GM18873 (cell line): ENCODE measurements around the gene JAKMIP1.

Experiments
- ATAC-seq: cut with Tn5 transposase; IDR thresholded peaks from one replicate; pipeline ENCODE4 v1.9.1; 2021; ENCODE audit warnings: mild to moderate bottlenecking, moderate library complexity, moderate number of reproducible peaks; ENCODE audit not compliant: unreplicated experiment, low FRiP score

JAKMIP1 gene

DNA sequence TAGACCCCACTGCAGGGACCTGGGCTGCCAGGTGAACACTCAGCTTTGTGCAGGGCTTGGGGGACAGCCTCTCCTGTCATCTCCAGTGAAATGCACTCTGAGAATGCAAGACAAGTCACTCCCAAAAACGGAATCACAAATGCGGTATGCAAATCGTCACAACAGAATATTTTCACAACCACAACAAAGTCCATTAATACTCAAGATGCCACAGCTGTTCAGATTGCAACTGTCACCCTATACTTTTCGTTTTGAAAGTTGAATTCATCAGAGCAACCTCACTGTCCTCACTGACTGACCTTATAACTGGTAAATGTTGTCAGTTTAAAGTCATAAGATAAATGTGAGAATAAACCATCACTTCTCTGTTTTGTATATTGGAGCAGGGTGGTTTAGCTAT, 16.6 kb downstream of the JAKMIP1 start:
- peak; percentile 41 for ATAC-seq

DNA sequence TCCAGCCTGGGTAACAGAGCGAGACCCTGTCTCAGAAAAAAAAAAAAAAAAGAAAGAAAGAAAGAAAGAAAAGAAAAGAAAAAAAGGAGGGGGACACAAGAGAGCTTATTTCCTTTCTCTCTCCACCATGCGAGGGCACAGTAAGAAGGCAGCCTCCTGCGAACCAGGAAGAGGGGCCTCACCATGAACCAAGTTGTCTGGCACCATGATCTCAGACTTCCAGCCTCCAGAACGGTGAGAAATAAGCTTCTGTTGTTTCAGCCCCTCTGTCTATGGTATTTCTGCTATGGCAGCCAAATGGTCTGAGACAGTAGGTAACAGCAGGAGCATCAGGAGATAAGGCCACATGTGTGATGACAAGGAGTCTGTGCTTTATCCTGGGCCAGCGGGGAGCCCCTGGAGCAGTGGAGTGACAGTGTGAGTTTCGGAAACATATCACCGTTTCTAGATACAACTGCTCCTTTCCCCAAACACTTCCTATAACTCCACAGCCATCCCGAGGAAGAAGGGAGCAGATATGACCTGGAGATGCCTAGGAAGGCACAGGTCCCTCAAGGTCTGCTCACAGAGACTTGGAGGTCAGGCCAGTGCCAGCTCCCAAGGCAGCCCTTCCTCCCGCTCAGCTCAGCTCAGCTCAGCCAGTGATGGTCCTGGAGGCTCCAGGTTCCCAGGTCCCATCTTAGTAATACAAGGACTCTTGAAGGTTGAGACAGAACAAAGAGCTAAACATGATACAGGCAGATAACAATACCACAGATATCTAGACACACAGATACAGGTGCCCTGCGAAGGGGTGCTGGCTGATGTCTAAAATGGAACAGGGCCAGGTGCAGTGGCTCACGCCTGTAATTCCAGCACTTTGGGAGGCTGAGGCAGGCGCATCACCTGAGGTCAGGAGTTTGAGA, 17.7 kb downstream of the JAKMIP1 start:
- ATAC-seq: no peak

DNA sequence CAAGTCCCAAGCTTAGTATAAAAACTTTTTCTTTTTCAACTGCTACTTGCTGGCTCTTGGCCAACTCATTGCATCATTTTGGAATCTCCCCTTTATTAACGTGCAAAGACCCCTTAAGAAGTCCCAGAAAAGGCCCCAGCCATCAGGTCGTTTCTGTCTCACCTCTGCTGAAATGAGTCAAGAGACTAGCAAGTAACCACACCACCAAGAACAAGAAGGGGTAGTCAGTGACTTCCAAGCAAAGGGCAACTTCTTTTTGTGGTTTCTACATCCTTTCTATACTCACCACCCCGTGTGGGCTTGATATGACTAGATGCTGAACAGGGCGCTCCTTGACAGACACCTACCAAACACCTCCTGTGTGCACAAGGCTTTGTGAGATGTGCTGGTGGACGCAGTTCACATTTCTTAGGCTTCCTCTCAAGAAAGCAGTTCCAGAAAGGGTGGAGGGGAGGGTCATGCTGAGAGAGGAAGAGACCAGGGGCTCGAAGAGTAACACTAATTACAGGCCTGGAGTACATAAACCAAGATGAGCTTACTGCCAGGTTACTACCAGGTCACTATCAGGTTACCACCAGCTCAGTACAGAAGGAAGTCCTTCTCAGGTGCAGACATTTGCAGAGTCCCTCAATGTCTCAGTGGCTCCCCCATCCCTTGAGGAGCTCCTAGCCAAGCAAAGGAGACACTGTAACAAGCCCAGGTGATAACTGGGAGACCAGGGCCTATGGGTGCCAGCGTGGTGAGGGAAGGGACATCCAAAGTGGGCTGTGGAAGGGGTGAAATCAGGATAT, 19.3 kb downstream of the JAKMIP1 start:
- peak; percentile 90 for ATAC-seq

DNA sequence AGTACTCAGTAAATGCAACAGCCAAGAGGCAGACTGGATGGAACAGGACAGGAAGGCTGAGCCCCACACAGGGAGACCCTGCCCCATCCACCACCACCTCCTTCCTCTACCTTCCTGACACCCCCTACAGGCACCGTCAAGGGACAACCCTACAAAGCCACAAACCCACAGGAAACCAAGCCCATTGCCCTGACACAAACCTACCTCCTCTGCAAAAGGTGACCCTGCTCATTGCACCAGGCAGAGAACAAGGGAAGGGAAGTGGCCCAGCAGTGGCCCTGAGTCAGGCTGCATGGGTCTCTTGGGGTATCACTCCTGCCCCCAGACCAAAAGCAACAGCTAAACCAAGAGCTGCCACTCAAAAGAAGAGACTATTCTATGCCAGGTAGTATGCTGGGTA, 21.0 kb downstream of the JAKMIP1 start:
- ATAC-seq: no peak

DNA sequence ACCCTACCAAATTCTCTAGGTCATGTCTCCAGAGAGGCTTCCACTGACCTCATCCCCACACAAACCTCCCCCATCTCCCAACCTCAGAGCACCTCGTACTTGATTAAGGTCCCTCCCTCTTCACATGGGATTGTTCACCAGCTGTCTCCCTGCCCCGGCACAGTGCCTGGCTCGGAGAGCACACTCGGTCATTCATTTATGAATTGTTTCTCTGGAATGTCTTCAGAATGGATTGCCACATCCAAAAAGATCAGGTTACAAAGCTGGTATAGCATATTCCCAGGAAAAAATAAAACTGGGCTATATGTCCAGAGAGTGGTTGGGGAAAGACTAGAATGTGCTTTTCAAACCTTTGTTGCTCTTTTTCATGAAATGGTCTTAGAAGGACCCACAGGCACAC, 21.6 kb downstream of the JAKMIP1 start:
- ATAC-seq: no peak

DNA sequence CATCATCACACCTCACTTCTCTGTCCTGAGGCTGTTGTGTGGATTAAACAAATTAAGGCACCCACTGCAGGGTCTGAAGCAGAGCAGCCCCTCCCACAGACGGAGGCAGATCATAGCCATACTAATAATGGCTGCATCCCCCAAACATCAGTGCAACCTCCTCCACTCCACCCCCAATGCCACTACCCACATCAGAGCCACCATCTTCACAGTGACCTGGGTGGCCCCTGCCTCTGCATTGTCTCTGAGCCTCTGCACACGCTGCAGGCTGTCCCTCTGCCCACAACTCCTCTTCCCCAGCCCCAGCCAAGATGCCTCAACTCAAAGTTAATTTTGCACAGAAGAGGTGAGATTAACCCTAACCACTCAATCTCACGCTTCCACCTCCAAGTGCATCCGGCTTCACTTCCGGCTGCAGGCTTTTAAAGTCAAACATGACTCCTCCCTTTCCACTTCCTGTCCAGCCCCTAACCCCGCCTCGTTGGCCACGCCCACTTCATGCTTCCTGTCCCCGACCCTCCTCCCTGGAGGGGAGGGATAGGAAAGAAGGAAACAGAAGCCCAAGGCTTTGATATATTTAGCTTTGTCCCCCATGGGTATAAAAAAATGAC, 22.7 kb downstream of the JAKMIP1 start:
- ATAC-seq: no peak

DNA sequence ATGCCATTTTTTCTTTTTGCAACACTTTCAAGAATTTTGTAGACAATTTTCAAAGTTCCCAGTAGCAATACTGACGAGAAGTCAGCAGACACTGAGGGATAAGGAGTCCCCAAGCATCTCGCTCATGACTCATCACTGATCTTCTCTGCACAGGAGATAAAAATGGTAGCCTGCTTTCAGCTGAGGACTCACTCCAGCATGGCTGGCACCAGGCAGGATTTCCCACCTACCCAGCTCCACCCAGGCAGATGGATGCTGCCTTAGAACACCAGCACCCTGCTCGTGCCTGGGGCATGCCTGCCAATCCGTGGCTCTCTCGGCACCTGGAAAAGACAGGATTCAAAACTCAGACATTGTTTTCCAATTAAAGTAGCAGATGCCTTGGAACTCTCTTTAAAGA, 24.9 kb downstream of the JAKMIP1 start:
- no peak for ATAC-seq

DNA sequence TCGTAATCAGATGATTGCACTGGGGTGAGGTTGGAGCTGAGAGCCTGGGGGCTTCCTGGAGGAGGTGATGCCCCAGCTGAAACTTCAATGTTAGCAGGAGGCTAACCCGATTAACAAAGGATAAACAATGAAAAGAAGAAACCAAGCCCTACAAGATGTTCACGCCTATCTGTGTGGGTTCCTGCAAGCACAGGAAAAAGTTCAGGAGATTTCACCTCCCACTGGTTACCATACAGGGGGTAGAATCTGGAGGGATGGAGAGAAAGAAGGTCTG, 27.5 kb downstream of the JAKMIP1 start:
- no peak for ATAC-seq

DNA sequence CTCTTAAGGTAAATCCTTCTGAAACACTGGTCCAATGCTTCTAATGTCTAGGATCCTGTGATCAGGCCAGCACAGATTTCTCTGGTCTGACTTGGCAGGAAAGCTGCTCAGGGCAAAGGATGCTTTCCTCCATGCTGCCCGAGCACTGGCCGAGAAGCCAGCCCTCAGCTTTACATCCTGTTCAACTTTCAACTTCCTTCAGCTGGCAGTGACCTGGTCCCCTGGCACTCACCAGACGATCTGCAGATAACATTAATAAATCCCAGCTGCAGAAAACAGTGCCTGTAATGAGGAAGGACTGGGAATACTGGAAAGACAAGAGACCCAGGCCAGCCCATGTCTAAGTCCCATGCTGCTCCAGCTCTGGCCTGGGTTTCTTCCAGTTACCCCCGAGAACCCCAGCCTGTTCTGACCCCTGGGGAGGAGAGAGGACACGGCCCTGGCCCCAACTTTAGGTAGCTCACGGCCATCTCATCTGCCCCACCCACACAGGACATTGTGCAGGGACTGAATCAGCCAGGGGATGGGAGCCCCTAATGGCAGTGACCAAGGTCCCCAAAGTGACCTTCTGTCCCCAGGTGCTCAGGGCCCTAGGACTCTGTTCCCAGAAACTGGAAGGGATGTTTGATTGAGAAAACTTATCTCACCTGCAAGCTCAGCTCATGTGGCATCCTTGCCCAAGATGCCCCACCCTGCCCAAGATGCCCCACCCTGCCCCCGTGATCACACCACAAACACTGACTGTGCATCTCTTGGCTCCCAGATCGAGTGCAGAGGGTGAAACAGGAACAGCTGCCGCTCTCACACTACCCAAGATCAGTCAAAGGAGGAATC, 28.0 kb downstream of the JAKMIP1 start:
- no peak for ATAC-seq

DNA sequence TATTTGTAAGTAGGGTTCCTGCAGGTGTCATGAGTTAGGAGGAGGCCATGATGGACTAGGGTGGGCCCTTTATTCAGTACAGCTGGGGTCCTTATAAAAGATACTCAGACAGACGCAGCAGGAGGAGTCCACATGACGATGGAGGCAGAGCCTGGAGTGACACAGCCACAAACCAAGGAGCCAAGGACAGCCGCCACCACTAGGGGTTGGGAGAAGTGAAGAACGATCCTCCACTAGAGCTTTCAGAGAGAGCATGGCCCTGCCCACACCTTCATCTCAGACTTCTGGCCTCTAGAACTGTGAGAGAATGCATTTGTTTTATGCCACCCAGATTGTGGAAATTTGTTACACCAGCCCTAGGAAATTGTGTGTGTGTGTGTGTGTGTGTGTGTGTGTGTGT, 31.1 kb downstream of the JAKMIP1 start:
- ATAC-seq: no peak

DNA sequence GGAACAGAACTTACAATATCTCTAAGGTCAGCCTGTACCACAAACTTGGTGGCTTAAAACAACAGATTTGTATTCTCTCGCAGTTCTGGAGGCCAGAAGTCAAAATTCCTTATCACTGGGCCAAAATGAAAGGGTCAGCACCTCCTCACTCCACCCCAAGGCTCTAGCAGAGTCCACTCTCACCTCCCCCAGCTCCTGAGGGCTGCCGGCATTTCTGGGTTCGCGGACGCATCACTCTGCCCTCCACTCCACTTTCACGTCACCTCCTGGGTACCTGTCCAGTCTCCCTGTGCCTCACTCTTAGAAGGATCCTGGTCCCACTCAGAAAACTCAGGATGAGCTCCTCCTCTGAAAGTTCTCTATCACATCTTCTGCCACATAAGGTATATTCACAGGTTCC, 34.6 kb downstream of the JAKMIP1 start:
- no peak for ATAC-seq

DNA sequence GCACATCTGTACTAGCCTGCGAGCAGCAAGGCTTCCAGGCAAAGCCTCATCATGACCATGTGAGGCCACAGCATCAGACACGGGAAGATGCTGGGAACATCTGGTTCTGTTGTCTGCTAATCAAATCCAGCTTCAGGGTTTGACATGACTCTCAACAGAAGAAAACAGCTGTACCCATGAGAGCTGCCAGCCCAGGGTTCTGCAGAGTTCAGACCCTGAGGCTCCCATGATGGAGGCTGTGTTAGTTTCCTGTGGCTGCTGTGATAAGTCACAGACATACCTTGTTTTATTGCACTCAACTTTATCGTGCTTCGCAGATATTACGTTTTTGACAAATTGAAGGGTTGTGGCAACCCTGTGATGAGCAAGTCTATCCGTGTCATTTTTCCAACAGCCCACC, 37.5 kb downstream of the JAKMIP1 start:
- ATAC-seq: no peak

DNA sequence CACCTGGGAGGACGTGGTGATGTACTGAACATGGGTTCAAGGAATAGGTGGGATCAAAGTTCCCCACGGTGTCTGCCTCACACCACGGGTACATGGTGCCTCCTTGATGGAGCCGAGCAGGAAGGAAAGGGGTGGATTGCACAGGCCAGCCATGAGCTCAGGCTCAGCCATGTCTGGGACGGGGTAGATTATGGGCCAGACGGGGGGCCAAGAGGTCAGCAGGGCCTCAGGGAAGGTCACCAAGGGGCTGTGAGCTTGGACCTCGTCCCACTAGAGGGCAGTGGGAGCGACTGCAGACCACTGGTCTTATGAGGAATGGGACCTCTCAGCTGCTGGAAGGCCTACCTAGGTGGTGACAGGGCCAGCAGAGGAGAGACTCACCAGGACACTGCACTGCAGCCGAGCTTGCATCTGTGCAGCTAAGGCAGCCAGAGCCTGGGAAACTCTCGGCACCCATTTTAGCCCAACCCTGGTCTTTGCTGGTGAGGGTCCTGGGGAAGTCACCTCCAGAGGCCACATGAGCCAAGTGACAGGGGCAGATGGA, 38.4 kb downstream of the JAKMIP1 start:
- no peak for ATAC-seq

DNA sequence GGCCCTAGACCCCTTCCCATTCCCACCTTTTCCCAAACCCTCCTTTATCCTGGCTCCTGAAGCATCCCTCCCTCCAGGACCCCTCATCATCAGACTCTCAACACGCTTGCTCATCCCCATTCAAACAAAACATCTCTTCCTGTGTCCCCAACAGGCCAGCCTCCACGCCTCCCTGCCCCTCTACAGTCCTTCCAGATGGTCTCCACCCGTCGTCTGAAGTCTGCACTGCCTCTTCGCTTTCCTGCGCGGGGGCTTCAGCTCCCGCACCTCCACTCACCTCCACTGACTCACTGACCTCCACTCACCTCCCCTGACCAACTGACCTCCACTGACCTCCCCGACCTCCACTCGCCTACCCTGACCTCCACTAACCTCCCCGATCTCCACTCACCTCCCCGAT, 39.8 kb downstream of the JAKMIP1 start:
- ATAC-seq: no peak

DNA sequence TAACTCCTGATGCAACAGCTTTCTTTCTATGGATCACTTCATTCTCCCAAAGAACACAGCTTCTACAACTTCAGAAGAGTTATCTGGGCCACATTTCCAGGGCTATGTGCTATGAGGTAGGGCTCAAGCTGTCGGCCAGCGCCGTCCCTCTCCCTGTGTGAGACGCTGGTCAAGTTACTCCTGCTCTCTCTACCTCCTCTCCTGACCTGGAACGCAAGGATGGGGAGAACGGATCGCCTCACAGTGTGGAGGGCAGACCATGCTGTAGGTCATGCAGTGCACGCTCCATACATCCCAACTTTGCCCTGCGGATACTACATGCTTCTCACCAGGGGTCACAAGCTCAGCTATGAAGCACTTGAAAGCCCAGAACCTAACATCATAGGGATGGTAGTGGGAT, 42.4 kb downstream of the JAKMIP1 start:
- no peak for ATAC-seq

DNA sequence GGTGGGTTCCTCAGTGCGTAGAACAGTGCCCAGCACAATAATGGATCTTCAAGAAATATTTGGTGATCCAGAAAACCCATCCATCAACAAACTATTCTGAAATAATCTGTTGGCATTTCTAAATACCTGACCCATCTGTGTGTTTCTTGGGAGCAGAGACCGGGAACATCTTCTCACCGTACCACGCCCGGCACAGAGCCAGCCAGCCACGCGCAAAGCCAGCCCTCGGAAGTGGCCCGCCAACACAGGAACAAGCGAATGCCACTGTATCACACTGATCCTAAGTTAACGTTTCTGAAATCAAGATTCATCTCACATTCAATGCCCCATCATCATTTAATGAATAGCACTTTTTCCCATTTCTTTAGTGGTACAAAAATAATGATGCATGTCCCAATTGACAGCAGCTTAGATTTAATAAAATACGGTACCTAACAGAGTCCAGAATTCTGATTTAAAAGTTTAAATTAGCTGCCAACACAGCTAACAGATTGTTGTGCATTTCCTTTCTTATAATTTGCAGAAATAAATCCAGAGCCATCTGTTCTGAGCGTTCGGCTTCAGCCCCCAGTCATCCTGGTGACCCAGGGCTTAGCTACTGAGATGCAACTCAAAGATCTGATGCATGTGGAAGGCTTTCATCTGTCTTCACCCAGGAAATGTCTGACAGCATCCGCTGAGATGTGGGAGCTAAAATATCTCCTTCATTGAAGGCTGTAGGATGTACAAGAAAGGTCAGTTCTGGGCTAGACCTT, 44.2 kb downstream of the JAKMIP1 start:
- no peak for ATAC-seq

DNA sequence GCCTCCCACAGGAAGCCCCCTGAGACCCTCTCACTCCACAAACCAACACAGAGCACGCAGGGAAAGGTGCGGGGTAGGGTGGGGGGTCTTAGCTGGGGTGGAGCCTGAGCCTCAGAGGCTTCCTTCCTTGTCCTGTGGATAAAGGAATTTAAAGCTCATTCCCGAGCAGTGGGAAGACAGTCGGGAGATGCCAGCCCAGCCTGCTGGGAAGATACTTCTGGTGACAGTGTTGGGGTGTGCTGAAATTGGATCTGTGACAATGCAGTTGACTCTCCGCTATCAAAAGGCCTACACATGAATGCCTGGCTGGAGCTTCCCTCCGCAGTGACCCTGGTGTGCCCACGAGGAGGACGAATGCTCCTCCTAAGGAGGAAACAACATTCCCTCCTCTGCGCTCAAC, 45.5 kb downstream of the JAKMIP1 start:
- ATAC-seq: no peak

DNA sequence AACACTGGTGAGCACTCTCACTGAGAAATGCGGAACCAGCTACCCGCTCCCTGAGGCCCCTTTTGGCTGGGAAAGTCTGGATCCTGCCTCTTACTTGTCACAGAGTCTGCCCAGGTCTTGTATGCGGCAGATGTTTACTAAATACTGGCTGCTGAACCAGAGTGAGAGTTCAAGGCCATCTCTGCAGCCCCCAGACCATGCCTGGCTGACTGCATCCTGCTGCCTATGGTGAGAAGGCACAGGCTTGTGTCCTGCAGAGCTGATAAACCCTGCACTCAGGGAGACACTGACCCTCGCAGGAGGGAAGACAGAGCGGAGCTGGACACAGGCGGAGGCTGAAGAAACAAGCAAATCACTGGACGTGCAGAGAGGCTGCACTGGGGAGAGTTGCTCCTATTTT, 46.5 kb downstream of the JAKMIP1 start:
- ATAC-seq: no peak

DNA sequence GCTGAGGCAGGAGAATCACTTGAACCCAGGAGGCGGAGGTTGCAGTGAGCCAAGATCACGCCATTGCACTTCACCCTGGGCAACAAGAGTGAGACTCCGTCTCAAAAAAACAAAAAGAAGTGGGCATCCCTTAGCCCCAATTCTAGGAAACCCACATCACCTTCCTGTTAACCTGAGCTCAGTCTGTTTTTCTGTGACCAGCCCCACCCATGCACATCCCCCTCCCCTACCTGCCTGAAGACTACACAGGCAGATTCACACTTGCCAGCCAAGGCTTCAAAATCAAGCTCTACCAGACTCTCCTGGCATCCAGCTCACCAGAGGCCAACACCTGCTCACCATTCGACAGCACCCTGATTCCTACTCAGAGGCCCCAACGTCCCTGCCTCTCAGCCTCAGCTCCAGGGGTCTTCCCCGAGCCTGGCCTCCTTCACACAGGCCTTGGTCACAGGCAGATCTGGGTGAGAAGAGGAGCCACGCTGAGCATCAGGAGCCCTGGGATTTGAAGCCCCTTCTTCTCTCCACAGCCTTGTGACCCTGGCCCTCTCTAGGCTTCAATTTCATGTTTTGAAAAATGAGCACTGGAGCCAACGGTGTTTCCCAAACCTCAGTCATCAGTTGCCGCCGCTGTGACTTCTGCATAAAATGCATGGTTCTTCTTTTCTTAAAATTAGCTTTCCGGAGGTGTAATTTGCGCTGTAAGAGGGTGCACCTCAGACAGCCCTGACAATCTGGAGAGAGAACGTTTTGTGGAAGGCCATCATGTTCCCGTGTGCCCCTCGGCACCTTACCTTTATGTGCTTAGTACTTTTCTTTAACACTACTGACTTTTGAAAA, 47.3 kb downstream of the JAKMIP1 start:
- ATAC-seq: no peak
